ENCODE data around the gene FAM234A.

DNA sequence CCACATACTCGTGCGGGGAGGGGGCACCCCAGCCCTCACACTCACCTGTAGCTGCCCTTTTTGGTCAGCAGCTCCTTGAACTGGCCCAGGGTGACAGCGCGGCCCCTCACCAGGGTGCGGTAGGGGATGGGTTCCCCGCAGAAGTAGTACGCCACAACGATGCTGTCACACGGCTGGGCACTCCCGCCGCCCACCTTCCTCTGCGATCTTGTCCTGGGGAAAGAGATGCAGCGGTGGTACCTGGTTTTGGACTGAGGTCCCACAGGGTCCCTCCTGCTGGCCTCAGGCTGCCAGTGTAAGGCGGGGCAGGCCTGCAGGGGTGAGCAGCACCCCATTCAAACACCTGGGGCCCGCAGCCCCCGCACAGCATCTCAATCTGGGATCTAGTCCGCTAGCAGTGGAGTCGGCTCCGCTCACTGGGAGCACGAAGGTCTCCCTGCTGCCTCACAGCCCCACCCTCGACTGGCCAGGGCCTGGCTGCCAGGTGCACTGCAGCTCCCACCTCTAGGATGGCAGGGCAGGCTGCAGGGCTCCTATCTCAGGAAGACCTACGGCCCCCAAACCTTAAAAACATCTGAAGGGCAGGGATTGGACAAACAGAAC is 54.9 kb downstream of the FAM234A start:
- no peak for TF ChIP-seq EZH2phosphoT487 (IDR thresholded peaks at IDR 0.05; ENCODE audit: borderline replicate concordance, low read depth, low read length)
- TF ChIP-seq, protein P1, sequence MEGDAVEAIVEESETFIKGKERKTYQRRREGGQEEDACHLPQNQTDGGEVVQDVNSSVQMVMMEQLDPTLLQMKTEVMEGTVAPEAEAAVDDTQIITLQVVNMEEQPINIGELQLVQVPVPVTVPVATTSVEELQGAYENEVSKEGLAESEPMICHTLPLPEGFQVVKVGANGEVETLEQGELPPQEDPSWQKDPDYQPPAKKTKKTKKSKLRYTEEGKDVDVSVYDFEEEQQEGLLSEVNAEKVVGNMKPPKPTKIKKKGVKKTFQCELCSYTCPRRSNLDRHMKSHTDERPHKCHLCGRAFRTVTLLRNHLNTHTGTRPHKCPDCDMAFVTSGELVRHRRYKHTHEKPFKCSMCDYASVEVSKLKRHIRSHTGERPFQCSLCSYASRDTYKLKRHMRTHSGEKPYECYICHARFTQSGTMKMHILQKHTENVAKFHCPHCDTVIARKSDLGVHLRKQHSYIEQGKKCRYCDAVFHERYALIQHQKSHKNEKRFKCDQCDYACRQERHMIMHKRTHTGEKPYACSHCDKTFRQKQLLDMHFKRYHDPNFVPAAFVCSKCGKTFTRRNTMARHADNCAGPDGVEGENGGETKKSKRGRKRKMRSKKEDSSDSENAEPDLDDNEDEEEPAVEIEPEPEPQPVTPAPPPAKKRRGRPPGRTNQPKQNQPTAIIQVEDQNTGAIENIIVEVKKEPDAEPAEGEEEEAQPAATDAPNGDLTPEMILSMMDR (conservative IDR thresholded peaks at IDR 0.05; ENCODE audit: low read length): no peak
